ENCODE measurements around the gene CAVIN4.
A peak's percentile ranks its signal among the peaks of the same experiment; 100 is the strongest.

The CAVIN4 gene

GRCh38 chr9:100591139-100591538 lies 13.3 kb downstream of the CAVIN4 start:
- DNase-seq, result no peak

- DNase-seq, result no peak
Measured at GRCh38 chr9:100591639-100592412, 13.9 kb downstream of the CAVIN4 start.

GRCh38 chr9:100595391-100596199 lies 17.7 kb downstream of the CAVIN4 start:
- no peak for DNase-seq

- DNase-seq, result no peak
Measured at GRCh38 chr9:100597236-100597635, 19.4 kb downstream of the CAVIN4 start.

- peak; percentile 26 to 74 for DNase-seq
Measured at GRCh38 chr9:100598641-100599145, 20.8 kb downstream of the CAVIN4 start.

- peak; percentile 64 to 80 for DNase-seq
Measured at GRCh38 chr9:100600521-100601079, 22.7 kb downstream of the CAVIN4 start.

- peak in 1 of 2 experiments; percentile 55 for DNase-seq
Measured at GRCh38 chr9:100601216-100601615, 23.3 kb downstream of the CAVIN4 start.

GRCh38 chr9:100602342-100602801 lies 24.5 kb downstream of the CAVIN4 start:
- peak; percentile 11 to 40 for DNase-seq

GRCh38 chr9:100605405-100605804 lies 27.5 kb downstream of the CAVIN4 start:
- DNase-seq, result no peak

- no peak for DNase-seq
Measured at GRCh38 chr9:100619194-100619593, 41.3 kb downstream of the CAVIN4 start.

GRCh38 chr9:100619665-100620064 lies 41.8 kb downstream of the CAVIN4 start:
- no peak for DNase-seq

- no peak for DNase-seq
Measured at GRCh38 chr9:100623969-100624368, 46.1 kb downstream of the CAVIN4 start.

- DNase-seq, result no peak
Measured at GRCh38 chr9:100626949-100627348, 49.1 kb downstream of the CAVIN4 start.

- peak; percentile 6 to 12 for DNase-seq
Measured at GRCh38 chr9:100637787-100638186, 59.9 kb downstream of the CAVIN4 start.

Data from NCI-H187 (cell line).